CD14-positive monocyte (primary cell): Measurements from ENCODE around the gene PROZ. TPM values are rescaled to one million over a fixed set of nuclear protein-coding genes. Genes with fewer than 3 reads are reported as not detected.
A peak's percentile ranks its signal among the peaks of the same experiment; 100 is the strongest.

Experiments
- DNase-seq, 3 donors: peaks; one replicate each; pipeline ENCODE4 v3.0.0-alpha.2; 2011 to 2022
- H2AFZ ChIP-seq: 2 replicates; pipeline ENCODE4 v1.6.0; 2012; ENCODE audit warnings: mild to moderate bottlenecking, low read depth, low read length, inconsistent platforms; ENCODE audit not compliant: insufficient read depth, poor library complexity, severe bottlenecking
- H3K27ac ChIP-seq, 2 donors: 1 replicate in 1 of 2; 2 replicates in 1 of 2; pipeline ENCODE4 v1.5.1; 2012 to 2013; ENCODE audit warnings: low read length in 2 of 2, control low read depth in 1 of 2, inconsistent platforms in 1 of 2, low read depth in 1 of 2, mild to moderate bottlenecking in 1 of 2
- H3K27me3 ChIP-seq, 2 donors: one replicate each; pipeline versions ENCODE4 v1.6.0 to v1.6.1; 2011 to 2013; ENCODE audit warnings: low read length in 2 of 2; ENCODE audit not compliant: control insufficient read depth in 2 of 2, insufficient read depth in 2 of 2
- H3K36me3 ChIP-seq, 2 donors: replicated peaks in 1 of 2; 1 replicate in 1 of 2; 2 replicates in 1 of 2; pipeline versions ENCODE4 v1.5.1 to v1.6.1; 2012 to 2013; ENCODE audit warnings: low read length in 2 of 2, control low read depth in 1 of 2, inconsistent platforms in 1 of 2, mild to moderate bottlenecking in 1 of 2; ENCODE audit not compliant: insufficient read depth in 2 of 2, control insufficient read depth in 1 of 2
- H3K4me1 ChIP-seq, 2 donors: 1 replicate in 1 of 2; 2 replicates in 1 of 2; pipeline versions ENCODE4 v1.5.1 to v1.6.1; 2012 to 2013; ENCODE audit warnings: low read length in 2 of 2, control low read depth in 1 of 2, inconsistent platforms in 1 of 2, mild to moderate bottlenecking in 1 of 2, moderate library complexity in 1 of 2; ENCODE audit not compliant: insufficient read depth in 2 of 2, control insufficient read depth in 1 of 2
- H3K4me2 ChIP-seq: replicated peaks from 2 replicates; pipeline ENCODE3; 2012; ENCODE audit warnings: low read length, moderate library complexity, mild to moderate bottlenecking; ENCODE audit not compliant: poor library complexity, severe bottlenecking; ENCODE audit errors: extremely low read depth
- H3K4me3 ChIP-seq, 3 experiments: fragments of 200-600 bp in 1 of 3; sonication (generic) in 1 of 3; replicated peaks in 1 of 3; 1 replicate in 2 of 3; 2 replicates in 1 of 3; pipeline ENCODE4 v1.5.1; 2011 to 2013; ENCODE audit warnings: low read length in 3 of 3, mild to moderate bottlenecking in 3 of 3, control low read depth in 2 of 3, low read depth in 2 of 3, inconsistent platforms in 1 of 3, moderate library complexity in 1 of 3
- H3K79me2 ChIP-seq: 2 replicates; pipeline ENCODE4 v1.6.0; 2012; ENCODE audit warnings: mild to moderate bottlenecking, control low read depth, inconsistent platforms, low read length, moderate library complexity; ENCODE audit not compliant: insufficient read depth
- H3K9ac ChIP-seq: 2 replicates; pipeline ENCODE4 v1.6.0; 2017; ENCODE audit warnings: low read length, mild to moderate bottlenecking; ENCODE audit not compliant: insufficient read depth, poor library complexity, severe bottlenecking
- H3K9me3 ChIP-seq, 2 donors: replicated peaks in 1 of 2; 1 replicate in 1 of 2; 2 replicates in 1 of 2; pipeline versions ENCODE4 v1.5.1 to v1.6.1; 2012 to 2013; ENCODE audit warnings: low read length in 2 of 2, control low read depth in 1 of 2; ENCODE audit not compliant: control insufficient read depth in 1 of 2, insufficient read depth in 1 of 2
- H4K20me1 ChIP-seq: 2 replicates; pipeline ENCODE4 v1.6.0; 2012; ENCODE audit warnings: mild to moderate bottlenecking, low read length, control low read depth, moderate library complexity; ENCODE audit not compliant: insufficient read depth
- H3K27ac Mint-ChIP-seq, 7 donors: one replicate each; pipeline ENCODE4 v1.8.0; 2020; ENCODE audit warnings: mild to moderate bottlenecking in 7 of 7, mixed read lengths in 7 of 7, moderate library complexity in 6 of 7, inconsistent platforms in 2 of 7
- H3K27me3 Mint-ChIP-seq, 3 donors: one replicate each; pipeline ENCODE4 v1.8.0; 2021 to 2022; ENCODE audit warnings: low read depth in 3 of 3, mild to moderate bottlenecking in 3 of 3, mixed read lengths in 3 of 3, moderate library complexity in 3 of 3, inconsistent platforms in 1 of 3
- H3K36me3 Mint-ChIP-seq, 2 donors: one replicate each; pipeline ENCODE4 v1.8.0; 2020; ENCODE audit warnings: mixed read lengths in 2 of 2, inconsistent platforms in 1 of 2, mild to moderate bottlenecking in 1 of 2
- H3K4me1 Mint-ChIP-seq: one replicate; pipeline ENCODE4 v1.8.0; 2020; ENCODE audit warnings: mild to moderate bottlenecking, mixed read lengths
- H3K4me3 Mint-ChIP-seq, 2 donors: one replicate each; pipeline ENCODE4 v1.8.0; 2020; ENCODE audit warnings: mild to moderate bottlenecking in 2 of 2, mixed read lengths in 2 of 2, moderate library complexity in 1 of 2
- H3K9me3 Mint-ChIP-seq, 7 donors: one replicate each; pipeline ENCODE4 v1.8.0; 2020 to 2022; ENCODE audit warnings: mixed read lengths in 7 of 7, mild to moderate bottlenecking in 6 of 7, moderate library complexity in 6 of 7, inconsistent platforms in 2 of 7
- WGBS: methylation state at CpG from one replicate; pipeline ENCODE4 v1.1.5; 2013; ENCODE audit warnings: missing lambda C conversion rate; ENCODE audit not compliant: insufficient coverage; 5-methylcytosine and 5-hydroxymethylcytosine counted together
- intact Hi-C, 2 donors: fragments of 100-400 bp; cut with micrococcal nuclease; formaldehyde crosslinking; loops; one replicate each; pipeline versions ENCODE4 v1.15.0 to v1.15.1; 2023
- polyA plus RNA-seq, 3 donors: library from polyadenylated mRNA; depleted of rRNA in 1 of 3; unstranded in 2 of 3; stranded (reverse) in 1 of 3; fragments of 300-500 nt in 2 of 3; fragments of >200 nt in 1 of 3; fragmentation: Illumina TruSeq in 2 of 3; gene quantifications; 1 replicate in 2 of 3; 2 replicates in 1 of 3; pipeline ENCODE4 v1.2.3, GENCODE V29; 2012 to 2021
- TF ChIP-seq, protein P1 (sequence below): fragments of 200-600 bp; IDR thresholded peaks from one replicate; pipeline ENCODE4 v1.8.0; 2022; ENCODE audit warnings: antibody characterized with exemption, mild to moderate bottlenecking

PROZ gene
- polyA plus RNA-seq, 3 donors = not detected

DNA sequence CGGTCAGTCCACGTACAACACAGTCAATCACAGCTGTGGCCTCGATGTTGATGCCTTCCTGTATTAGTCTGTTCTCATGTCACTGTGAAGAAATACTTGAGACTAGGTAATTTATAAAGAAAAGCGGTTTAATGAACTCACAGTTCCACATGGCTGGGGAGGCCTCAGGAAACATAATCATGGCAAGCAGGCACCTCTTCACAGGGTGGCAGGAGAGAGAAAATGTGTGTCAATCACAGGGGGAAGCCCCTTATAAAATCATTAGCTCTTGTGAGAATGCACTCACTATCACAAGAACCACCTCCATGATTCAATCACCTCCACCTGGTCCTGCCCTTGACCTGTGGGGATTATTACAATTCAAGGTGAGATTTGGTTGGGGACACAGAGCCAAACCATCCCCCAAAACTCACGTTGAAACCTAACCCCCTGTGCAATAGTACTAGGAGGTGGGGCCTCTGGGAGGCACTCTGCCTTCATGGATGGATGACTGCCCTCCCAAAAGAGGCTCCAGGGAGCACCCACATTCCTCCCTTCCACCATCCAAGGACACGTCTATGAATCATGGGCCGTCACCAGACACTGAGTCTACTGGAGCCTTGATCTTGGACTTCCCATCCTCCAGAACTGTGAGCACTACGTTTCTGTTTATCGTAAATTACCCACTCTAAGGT, 2.3 kb upstream of the PROZ start:
- peaks cover 2 to 22% (median 9%) of the 10 kb centered on the region in 7 donors for H3K9me3 Mint-ChIP-seq
- H3K4me2 ChIP-seq = no peak overlapping the region
- H3K4me3 ChIP-seq = no peak overlapping the region
- DNase-seq = peak in 1 of 3 donors; percentile 8
- H3K9me3 ChIP-seq = peaks cover 4 to 6% of the 10 kb centered on the region in 2 donors
- TF ChIP-seq, protein P1, sequence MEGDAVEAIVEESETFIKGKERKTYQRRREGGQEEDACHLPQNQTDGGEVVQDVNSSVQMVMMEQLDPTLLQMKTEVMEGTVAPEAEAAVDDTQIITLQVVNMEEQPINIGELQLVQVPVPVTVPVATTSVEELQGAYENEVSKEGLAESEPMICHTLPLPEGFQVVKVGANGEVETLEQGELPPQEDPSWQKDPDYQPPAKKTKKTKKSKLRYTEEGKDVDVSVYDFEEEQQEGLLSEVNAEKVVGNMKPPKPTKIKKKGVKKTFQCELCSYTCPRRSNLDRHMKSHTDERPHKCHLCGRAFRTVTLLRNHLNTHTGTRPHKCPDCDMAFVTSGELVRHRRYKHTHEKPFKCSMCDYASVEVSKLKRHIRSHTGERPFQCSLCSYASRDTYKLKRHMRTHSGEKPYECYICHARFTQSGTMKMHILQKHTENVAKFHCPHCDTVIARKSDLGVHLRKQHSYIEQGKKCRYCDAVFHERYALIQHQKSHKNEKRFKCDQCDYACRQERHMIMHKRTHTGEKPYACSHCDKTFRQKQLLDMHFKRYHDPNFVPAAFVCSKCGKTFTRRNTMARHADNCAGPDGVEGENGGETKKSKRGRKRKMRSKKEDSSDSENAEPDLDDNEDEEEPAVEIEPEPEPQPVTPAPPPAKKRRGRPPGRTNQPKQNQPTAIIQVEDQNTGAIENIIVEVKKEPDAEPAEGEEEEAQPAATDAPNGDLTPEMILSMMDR = no peak
- no peak overlapping the region for H3K4me3 Mint-ChIP-seq
- no peak overlapping the region for H3K27ac Mint-ChIP-seq
- intact Hi-C loops = loop anchor here in 1 of 2 donors (2.0 kb wide), 1 partner anchor 53 kb away; the partner anchor contains the start of genes CUL4A and PCID2
- H3K27me3 Mint-ChIP-seq = peaks cover 30 to 40% (median 38%) of the 10 kb centered on the region in 3 donors
- H3K27ac ChIP-seq = no peak overlapping the region
- peaks cover 27% of the 10 kb centered on the region for H3K4me1 Mint-ChIP-seq
- WGBS = no CpG with 5 or more reads among the region's 9 CpGs
- H3K36me3 ChIP-seq = no peaks in the 10 kb centered on the region
- H3K4me1 ChIP-seq = peaks cover 24 to 28% of the 10 kb centered on the region in 2 donors
- H2AFZ ChIP-seq = no peak overlapping the region
- H4K20me1 ChIP-seq = no peaks in the 10 kb centered on the region
- no peak overlapping the region for H3K9ac ChIP-seq
- peaks cover 6 to 7% of the 10 kb centered on the region in 2 donors for H3K36me3 Mint-ChIP-seq
- peaks cover 13 to 25% of the 10 kb centered on the region in 2 donors for H3K27me3 ChIP-seq
- H3K79me2 ChIP-seq = no peaks in the 10 kb centered on the region

DNA sequence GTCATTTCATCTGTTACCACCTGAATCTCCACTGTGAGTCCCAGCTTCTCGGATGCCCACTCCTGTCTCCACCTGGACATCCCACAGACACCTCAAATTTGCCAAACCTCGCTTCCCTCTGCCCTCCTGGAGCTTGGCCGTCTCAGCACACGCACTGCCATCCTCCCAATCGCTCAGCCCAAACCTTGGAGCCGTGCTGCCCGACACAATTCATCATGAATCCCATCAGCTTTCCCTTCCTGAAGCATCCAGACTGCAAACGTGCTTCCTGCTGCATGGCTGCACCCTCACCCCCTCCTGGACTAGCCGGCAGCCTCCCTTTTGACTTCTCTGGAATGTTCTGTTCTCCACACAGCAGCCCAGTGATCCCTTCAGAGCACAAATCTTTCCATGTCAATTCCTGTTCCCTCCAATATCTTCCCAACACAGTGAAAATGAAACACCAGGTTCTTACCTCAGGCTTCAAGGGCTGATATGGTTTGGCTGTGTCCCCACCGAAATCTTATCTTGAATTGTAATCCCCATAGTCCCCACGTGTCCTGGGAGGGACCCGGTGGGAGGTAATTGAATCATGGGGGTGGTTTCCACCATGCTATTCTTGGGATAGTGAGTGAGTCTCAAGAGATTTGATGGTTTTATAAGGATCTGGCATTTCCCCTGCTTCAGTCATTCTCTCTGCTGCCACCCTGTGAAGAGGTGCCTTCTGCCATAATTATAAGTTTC, 1.1 kb upstream of the PROZ start:
- Histone ChIP-seq H3K9me3 (peaks cover 0 to 6% of the 10 kb centered on the region in 2 donors), H3K27ac (no peak overlapping the region), H3K4me1 (peaks cover 19 to 22% of the 10 kb centered on the region in 2 donors), H3K4me2 (no peak overlapping the region), H3K27me3 (peaks cover 7 to 19% of the 10 kb centered on the region in 2 donors), H3K4me3 (no peak overlapping the region), H3K36me3 (no peaks in the 10 kb centered on the region), H2AFZ (no peak overlapping the region), H4K20me1 (no peaks in the 10 kb centered on the region), H3K79me2 (no peaks in the 10 kb centered on the region), H3K9ac (no peak overlapping the region)
- H3K9me3 Mint-ChIP-seq = peaks cover 0 to 20% (median 8%) of the 10 kb centered on the region in 7 donors
- peak overlapping the region in 1 of 2 donors; percentile 22 for H3K4me3 Mint-ChIP-seq
- no peak overlapping the region for H3K27ac Mint-ChIP-seq
- H3K27me3 Mint-ChIP-seq = peaks cover 22 to 34% (median 31%) of the 10 kb centered on the region in 3 donors
- DNase-seq = peak in 1 of 3 donors; percentile 2
- TF ChIP-seq, protein P1 = no peak
- H3K4me1 Mint-ChIP-seq = peaks cover 20% of the 10 kb centered on the region
- 85% methylated on average over 12 of the region's 12 CpGs for WGBS
- peaks cover 5% of the 10 kb centered on the region in 2 donors for H3K36me3 Mint-ChIP-seq
- intact Hi-C loops = no loop called here
